ENCODE data around the gene FXYD2.

FXYD2 gene

DNA sequence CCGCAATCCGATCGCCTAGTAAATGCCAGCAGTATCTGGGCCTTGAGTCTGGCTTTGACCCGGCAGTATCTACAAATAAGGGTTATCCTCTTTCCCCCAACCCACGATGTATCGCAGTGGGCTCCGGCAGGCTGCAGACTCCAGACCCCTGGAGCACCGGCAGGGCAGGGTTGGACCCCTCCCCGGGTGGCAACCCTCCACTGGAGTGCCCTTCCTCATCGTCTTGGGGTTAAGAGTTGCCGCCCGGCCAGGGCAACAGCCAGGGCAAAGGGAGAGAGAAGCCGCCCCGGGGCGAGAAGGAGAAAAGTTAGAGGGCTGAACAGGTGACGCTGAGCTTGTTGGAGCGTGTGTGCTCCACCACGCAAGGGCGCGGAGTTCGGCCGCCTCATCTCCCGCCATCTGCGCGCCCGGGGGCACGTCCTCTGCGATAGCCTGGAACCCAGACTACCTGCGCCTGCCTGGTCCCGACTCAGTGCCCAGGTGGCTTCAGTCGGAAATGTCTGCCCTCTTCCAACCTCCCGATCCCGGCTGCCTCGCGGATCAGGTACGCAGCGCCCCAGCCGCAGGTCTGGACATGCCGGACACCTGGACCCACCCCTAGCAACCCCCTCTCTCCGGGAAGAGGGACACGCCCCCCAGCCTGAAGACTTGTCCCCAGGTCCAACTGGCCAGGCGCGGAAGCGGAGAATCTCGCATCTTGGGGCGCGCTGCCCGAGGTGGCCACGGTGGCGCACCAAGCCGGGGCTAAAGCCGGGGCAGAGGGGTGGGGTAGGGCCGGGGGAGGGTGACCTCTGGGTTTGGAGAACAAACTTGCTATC is 28.7 kb downstream of the FXYD2 start:
- DNase-seq: no peak

DNA sequence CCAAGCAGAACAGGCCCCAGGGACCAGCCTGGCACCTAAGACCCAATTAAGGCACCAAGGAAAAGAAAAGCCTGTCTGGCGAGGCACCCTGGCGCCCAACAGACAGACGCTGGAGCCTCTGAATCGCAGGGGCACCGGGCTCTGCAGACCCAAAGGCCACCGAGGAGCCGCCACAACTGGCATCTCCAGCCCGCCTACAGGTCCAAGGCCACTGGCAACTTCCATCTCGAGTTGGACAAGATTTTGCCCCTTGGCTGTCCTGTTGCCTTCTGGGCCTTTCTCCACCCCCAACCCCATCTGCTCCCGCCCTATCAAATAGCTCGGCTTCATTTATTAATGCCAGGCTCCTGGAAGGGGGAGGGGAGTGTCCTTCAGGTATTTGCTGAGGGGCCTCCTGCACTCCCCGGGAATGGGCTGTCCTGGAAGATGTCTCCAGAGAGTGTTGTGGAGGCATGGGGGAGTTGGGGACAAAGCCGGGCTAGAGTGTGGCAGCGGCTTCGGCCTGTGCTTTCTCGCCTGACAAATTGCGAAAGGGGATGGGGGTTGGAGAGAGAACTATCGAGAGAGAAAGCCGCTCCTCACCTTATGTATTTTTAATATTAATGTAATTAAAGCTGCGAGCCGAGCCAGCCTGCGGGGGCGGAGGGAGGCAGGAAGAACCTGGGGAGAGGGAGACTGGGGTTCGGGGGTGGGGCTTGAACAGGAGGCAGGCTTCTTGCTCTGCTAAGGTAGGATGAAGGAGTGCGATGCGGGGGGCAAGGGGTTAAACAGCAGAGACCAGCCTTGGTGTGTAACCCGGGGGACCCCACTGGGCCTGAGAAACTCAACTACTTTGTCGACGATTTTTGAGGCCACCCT is 29.5 kb downstream of the FXYD2 start:
- DNase-seq: no peak

DNA sequence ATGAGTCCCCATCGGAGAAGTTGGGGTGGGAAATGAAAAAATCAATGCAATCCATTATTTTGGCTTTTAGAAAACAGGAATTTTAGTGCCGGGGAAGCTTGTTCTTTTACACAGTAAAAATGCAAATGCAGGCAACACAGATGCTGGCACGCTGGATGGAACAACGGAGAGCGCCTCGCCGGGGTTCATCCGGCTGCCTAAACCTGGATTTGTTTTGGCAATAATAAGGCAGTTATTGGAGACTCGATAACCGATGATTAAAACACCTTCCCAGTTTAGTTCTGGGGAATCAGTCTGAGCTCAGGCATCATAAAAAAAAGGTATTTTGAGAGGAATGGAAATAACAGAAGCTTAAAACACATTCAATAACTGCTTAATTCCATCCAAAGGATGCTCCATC is 30.4 kb downstream of the FXYD2 start:
- DNase-seq: no peak

DNA sequence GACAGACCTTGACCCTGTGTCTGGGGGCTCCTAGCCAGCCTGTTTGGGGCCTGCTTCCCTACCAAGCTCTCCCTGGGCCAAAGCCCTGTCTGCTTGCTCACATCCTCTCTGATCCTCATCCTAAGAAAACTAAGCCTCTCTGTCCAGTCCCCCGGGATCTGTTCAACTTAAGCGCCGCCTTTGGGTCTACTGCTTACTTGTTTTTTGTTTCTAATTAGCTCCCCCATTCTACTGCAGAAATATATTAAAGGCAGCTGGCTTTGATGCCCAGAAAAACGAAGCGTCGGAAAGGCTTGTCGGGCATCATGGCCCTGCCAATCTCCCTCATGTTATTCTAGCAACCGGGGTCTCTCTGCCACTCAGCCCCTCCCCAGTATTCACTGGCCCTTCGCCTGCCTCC is 31.0 kb downstream of the FXYD2 start:
- DNase-seq: no peak

DNA sequence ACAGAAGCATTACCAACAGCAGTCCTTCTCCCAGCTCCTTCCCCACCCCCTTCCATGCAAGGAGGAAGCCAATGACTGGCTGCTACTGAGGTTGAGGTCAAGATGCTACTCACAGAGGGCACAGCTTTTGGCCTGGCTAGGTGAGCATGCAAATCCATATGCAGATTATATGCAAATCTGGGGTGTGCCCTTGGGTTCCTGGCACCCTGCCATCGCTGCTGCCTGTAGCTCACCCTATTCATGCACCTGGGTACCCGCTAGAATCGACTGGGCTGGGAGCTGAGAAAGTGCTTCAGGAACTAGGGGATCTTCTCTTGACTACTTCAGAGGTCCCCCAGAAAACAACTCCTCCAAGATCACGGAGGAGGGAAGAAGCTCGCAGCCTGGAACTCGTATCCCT is 31.6 kb downstream of the FXYD2 start:
- no peak for DNase-seq

DNA sequence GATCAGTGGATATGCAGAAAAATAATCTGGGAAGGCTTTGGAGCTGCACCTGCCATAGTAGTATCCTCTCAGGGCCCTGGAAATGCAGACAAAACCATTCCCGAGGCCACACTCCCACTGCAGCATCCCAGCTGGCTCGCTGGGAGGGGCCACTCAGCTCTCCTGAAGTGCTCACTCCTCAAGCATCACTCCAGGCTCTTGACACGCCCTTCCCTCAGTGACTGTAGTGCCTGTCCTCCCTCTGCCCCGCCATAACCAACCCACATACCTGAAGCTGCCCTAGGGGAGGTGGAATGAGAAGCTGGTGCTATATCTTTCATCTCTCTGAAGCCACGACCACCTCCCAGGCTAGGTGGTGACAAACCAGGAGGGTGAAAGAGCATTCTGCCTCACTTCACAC is 32.3 kb downstream of the FXYD2 start:
- DNase-seq: no peak

DNA sequence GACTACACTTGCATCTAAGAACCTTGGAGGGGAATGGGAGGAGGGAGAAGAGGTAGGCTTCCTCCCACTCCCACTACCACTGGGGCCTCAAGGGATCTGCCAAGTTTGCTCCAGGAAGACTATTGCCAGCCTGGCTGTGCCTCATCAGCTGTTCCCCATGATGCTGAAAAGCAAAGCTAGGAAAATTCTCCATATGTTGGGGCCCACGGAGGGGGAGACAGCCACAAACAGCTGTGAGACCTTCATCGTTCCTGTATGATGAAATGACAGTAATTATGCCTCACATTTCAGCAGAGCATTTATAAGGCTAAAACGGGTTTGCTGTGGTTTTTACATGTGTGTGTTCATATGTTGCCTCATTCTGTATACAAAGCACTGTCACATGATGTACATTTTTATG is 34.3 kb downstream of the FXYD2 start:
- DNase-seq: no peak

DNA sequence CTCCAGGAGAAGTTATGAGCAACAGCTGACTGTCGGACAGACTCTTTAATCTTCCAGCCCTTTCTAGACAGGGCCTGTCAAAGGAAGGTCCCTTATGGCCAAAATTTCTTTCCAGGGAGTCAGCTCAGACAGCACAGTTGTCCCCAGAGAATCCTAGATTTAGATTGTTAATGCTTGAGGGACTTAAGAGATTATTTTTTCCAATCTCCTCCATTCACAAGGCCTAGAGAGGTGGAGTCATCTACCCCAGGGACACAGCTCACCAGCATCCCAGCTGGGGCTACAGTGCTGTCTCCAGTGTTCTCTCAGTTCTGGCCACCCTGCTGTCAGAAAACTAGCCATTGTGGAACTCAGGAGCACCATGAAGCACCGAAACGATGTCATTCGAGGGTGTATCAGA is 35.3 kb downstream of the FXYD2 start:
- no peak for DNase-seq

DNA sequence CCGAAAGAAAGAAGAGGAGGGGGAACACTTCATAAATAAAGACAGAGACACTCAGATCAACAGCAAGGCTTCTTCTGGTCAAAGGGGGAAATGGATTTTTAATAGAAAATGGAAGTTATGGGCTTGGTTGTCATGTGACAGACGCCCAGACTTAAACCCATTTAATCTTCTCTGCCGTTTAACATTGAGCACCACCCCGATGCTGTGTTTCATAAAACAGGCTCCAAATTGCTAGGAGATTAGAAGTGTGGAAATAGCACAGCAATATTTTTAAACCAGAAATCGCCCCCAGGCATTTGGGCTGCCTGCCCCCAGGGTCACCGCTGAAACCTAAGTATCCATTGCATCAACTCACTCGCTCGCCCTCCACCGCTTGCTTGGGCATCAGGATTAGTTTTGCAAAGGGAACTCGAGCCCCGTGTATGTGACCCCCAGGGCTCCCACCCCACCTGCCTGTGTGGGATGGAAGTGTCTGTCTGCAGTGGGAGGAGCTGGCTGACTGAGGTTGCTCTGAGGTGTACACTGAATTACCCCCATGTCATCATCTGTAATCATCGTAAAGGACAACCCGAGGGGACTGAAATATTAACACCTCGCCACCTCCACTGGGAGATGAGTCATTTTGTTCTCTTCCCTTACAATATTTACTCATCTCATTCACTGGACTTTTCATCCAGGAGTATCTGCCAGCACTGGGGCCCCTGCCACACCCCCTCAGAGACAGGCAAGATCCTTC is 38.2 kb downstream of the FXYD2 start:
- DNase-seq: no peak

DNA sequence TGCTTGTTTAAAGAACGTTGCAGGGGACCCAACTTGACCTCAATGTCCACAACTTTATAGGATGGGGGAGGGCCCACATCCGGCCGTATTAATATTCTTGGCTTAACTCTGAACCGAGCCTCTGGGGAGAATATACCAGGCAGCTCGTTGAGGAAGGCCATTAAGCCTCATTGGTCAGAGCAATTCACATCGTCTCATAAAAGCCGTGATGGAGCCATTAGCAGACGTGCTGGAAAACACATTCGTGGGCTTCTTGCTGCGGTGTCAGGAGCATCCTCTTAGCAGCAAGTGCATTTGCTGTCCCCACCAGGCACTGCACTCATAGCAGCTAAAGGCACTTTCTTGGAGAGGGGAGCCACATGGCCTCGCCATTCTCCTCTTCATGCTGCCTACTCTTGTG is 42.4 kb downstream of the FXYD2 start:
- no peak for DNase-seq

DNA sequence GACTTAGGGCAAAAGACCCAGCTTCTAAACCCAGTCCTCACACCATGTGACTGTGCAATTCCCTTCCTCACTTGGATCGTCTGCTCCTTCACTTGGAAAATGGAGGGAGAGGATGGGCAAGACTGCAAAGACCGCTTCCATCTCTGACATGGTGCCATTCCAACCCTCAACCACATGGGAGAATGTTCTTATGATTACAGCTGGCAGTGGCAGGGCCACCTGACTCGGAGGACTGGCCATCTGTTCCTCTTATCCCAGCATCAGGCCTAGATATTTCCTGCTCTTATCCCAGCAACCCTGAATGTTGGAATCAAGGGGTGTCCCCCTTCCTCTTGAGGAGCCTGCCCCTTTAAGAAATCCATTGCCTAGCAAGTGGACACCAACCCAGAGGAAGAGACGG is 42.9 kb downstream of the FXYD2 start:
- no peak for DNase-seq

DNA sequence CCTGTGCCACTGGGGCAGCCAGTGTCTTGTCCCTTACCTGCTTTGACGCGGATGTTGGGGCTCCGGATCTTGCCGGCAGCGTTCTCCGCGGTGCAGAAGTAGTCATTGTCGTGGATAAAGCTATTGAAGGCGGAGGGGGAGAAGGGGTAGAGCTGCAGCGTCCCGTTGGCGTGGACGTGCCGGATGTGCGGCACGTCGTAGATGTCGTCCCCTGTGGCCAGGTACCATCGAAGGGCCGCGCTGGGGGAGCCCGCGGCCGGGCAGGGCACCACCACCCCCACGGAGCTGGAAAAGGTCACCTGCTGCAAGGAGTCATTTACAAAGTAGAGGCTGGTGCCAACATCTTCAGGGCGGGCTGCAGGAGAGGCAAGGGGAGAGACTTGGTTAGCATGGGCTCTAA is 44.1 kb downstream of the FXYD2 start:
- no peak for DNase-seq

DNA sequence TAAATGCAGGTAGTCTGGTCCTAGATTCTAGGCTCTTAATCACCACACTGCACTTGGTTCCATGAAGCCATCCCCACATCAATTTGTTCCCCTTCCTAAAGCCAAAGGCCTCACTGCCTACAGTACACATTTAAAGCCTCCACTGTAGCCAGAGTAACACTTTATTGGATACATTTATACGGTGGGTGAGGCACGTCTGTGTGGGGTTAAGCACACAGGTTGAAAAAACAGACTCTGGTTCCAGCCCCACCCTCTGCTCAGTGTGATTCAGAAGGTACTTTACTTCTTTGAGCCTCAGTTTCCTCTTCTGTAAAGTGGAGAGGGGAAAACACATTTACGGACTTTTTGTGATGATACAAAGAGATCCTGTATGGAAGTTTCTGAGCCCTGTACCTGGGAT is 50.0 kb downstream of the FXYD2 start:
- no peak for DNase-seq

DNA sequence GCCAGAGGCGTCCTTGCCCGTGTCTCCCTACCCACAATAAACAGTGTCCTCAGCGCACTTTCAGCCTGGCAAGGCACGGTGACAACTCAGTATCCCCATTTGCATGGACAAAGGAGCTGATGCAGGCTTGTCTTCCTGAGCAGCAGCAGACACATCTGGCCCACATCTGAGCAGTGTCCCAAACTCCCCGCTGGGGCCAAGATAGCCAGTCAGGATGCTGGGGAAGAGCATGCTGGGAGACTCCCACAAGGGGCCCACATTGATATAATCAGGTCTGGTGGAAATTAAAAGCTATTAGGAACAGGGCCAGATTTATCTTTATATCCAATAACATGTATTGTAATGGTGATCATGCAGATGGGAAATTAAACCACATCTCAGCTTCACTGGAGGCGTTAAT is 52.2 kb downstream of the FXYD2 start:
- no peak for DNase-seq

DNA sequence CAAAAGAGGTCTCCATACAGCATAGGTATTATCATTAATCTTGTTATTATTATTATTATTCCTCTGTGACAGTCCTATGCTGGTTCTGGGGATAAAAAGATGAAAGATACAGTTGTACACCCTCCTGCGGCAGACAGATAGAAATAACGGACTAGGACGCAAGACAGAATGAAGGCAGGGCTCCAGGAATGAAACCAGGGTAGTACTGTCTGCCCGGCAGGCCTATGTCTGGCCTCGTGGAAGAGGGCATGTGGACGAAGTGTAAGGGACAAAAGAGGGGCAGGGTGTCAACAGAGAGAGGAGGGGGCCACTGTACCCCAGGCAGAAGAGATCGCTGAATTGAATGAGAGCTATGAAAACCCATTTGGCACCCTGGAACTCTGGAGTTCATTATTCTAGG is 52.7 kb downstream of the FXYD2 start:
- no peak for DNase-seq

DNA sequence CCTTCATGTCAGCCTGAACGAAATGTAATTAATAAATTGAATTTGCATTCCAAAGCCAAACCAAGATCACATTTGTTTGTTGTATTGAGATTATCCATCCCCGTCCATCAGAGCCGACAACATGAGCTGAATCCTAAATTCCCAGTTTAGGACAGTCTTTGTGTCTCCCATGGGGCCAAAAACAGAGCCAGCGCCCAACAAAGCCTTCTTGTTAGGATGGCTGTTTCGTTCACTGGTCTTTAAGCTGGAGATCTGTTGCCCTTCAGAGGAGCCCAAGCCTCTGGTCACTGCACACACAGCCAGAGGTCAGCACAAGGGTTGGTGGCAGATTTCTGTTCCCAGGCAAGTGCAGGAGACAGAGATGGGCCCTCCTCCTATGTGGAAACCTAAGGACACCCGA is 53.3 kb downstream of the FXYD2 start:
- no peak for DNase-seq

DNA sequence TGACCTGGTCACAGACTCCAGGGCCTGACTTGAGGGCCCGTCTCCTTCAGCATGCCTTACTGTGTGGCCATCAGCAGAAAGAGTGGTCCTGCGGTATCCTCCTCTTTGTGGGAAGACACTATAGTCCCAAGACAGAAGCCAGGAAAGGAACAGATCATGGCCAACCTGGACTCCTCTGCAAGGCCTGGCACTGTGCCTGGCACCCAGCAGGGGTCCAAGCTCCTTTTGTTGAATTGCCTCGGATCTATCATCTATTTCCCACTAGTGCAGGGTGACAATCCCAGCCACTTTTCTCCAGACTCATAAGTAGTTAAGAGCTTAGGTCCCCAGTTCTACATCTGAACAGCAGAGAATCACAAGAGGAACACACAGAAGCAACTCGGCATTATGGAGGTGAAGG is 54.5 kb downstream of the FXYD2 start:
- DNase-seq: no peak
